ENCODE results near the gene RBM24.
A peak's percentile ranks its signal among the peaks of the same experiment; 100 is the strongest.

Gene RBM24
- total RNA-seq: 0.97 to 2.1 (median 1.4) reads per million in 3 donors

- peaks cover 12% of the 10 kb centered on the region for H3K27me3 ChIP-seq (replicated peaks; ENCODE audit: control insufficient read depth, insufficient read depth, low read length, poor library complexity, severe bottlenecking)
- H3K27ac ChIP-seq (ENCODE audit: insufficient read depth, low read length, poor library complexity, severe bottlenecking): no peak within 1 kb of the TSS
Observed at GRCh38 chr6:17281100-17281496, at the start of gene RBM24. Gene RBM24 (plus strand): TSS chr6:17281361. CDS start chr6:17281582, 221 bp downstream.

DNA sequence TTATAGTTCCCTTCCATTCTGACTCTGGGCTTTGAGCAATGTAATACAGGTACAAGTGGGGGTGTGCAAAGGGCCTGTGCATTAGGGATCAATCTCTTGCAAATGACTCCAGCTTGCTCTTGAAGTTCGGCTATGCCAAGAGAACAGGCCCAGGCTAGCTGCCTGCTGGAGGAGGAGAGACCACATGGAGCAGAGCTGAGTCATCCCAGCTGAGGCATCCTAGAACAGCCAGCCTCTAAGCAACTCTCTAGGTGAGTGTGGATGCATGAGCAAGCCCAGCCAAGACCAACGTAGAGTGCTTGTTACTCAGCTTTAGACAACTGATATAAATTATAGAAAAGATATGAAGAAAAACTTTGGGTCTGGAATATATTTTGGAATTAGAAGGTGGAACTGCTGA, 47.6 kb upstream of the RBM24 start:
- H3K9me3 ChIP-seq (ENCODE audit: control insufficient read depth, low read length): no peaks in the 10 kb centered on the region
- no peak overlapping the region for H3K4me3 ChIP-seq (ENCODE audit: insufficient read depth, low read depth, low read length, poor library complexity, severe bottlenecking)
- H3K27ac ChIP-seq (ENCODE audit: insufficient read depth, low read length, poor library complexity, severe bottlenecking): no peak overlapping the region
- no peaks in the 10 kb centered on the region for H3K27me3 ChIP-seq (replicated peaks; ENCODE audit: control insufficient read depth, insufficient read depth, low read length, poor library complexity, severe bottlenecking)
- H3K4me1 ChIP-seq (ENCODE audit: control insufficient read depth, insufficient read depth, low read length, poor library complexity, severe bottlenecking): no peaks in the 10 kb centered on the region
- no peak for DNase-seq
- H3K36me3 ChIP-seq (ENCODE audit: control insufficient read depth, insufficient read depth, low read length): no peaks in the 10 kb centered on the region

More at GRCh38 chr6:17281100-17281496, at the start of gene RBM24:
- Histone ChIP-seq H3K4me1 (ENCODE audit: control insufficient read depth, insufficient read depth, low read length, poor library complexity, severe bottlenecking) (peaks cover 8% of the 10 kb centered on the region), H3K4me3 (ENCODE audit: insufficient read depth, low read depth, low read length, poor library complexity, severe bottlenecking) (peak within 1 kb of the TSS; percentile 35), H3K9me3 (ENCODE audit: control insufficient read depth, low read length) (no peaks in the 10 kb centered on the region), H3K36me3 (ENCODE audit: control insufficient read depth, insufficient read depth, low read length) (no peaks in the 10 kb centered on the region)
- DNase-seq: no peak

DNA sequence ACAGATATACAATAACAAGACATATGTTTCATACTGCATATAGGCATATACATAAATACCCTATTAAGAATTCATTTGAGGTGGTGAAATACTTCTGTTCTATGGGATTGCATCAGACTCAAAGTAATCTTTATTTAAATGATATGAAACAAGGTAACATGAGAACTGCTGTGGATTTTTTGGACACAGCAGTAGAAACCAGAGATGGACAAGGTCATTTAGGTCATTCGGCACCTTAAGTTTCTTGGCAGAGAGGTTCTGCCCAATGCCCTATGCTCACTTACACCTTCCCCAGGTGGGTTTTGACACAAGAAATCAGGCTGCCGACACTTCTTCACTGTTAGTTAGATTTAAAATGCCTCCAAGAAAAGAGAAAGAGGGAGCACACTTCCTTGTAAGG, 43.9 kb upstream of the RBM24 start:
- H3K36me3 ChIP-seq (ENCODE audit: control insufficient read depth, insufficient read depth, low read length): no peaks in the 10 kb centered on the region
- H3K4me1 ChIP-seq (ENCODE audit: control insufficient read depth, insufficient read depth, low read length, poor library complexity, severe bottlenecking): no peaks in the 10 kb centered on the region
- H3K9me3 ChIP-seq (ENCODE audit: control insufficient read depth, low read length): no peaks in the 10 kb centered on the region
- no peaks in the 10 kb centered on the region for H3K27me3 ChIP-seq (replicated peaks; ENCODE audit: control insufficient read depth, insufficient read depth, low read length, poor library complexity, severe bottlenecking)
- H3K27ac ChIP-seq (ENCODE audit: insufficient read depth, low read length, poor library complexity, severe bottlenecking): no peak overlapping the region
- no peak overlapping the region for H3K4me3 ChIP-seq (ENCODE audit: insufficient read depth, low read depth, low read length, poor library complexity, severe bottlenecking)
- no peak for DNase-seq

GRCh38 chr6:17239260-17239659, 41.9 kb upstream of the RBM24 start:
- Histone ChIP-seq H3K4me1 (ENCODE audit: control insufficient read depth, insufficient read depth, low read length, poor library complexity, severe bottlenecking) (no peaks in the 10 kb centered on the region), H3K4me3 (ENCODE audit: insufficient read depth, low read depth, low read length, poor library complexity, severe bottlenecking) (no peak overlapping the region), H3K27ac (ENCODE audit: insufficient read depth, low read length, poor library complexity, severe bottlenecking) (no peak overlapping the region), H3K27me3 (replicated peaks; ENCODE audit: control insufficient read depth, insufficient read depth, low read length, poor library complexity, severe bottlenecking) (no peaks in the 10 kb centered on the region), H3K36me3 (ENCODE audit: control insufficient read depth, insufficient read depth, low read length) (no peaks in the 10 kb centered on the region), H3K9me3 (ENCODE audit: control insufficient read depth, low read length) (no peaks in the 10 kb centered on the region)
- no peak for DNase-seq

- Histone ChIP-seq H3K4me3 (ENCODE audit: insufficient read depth, low read depth, low read length, poor library complexity, severe bottlenecking) (no peak overlapping the region), H3K9me3 (ENCODE audit: control insufficient read depth, low read length) (no peaks in the 10 kb centered on the region), H3K27me3 (replicated peaks; ENCODE audit: control insufficient read depth, insufficient read depth, low read length, poor library complexity, severe bottlenecking) (no peaks in the 10 kb centered on the region), H3K36me3 (ENCODE audit: control insufficient read depth, insufficient read depth, low read length) (no peaks in the 10 kb centered on the region), H3K27ac (ENCODE audit: insufficient read depth, low read length, poor library complexity, severe bottlenecking) (no peak overlapping the region), H3K4me1 (ENCODE audit: control insufficient read depth, insufficient read depth, low read length, poor library complexity, severe bottlenecking) (no peaks in the 10 kb centered on the region)
- DNase-seq: no peak
Observed at GRCh38 chr6:17240803-17241500, 40.2 kb upstream of the RBM24 start.

GRCh38 chr6:17242087-17242486, 39.1 kb upstream of the RBM24 start:
- no peaks in the 10 kb centered on the region for H3K36me3 ChIP-seq (ENCODE audit: control insufficient read depth, insufficient read depth, low read length)
- H3K27me3 ChIP-seq (replicated peaks; ENCODE audit: control insufficient read depth, insufficient read depth, low read length, poor library complexity, severe bottlenecking): no peaks in the 10 kb centered on the region
- no peak overlapping the region for H3K4me3 ChIP-seq (ENCODE audit: insufficient read depth, low read depth, low read length, poor library complexity, severe bottlenecking)
- no peaks in the 10 kb centered on the region for H3K4me1 ChIP-seq (ENCODE audit: control insufficient read depth, insufficient read depth, low read length, poor library complexity, severe bottlenecking)
- no peaks in the 10 kb centered on the region for H3K9me3 ChIP-seq (ENCODE audit: control insufficient read depth, low read length)
- no peak for DNase-seq
- H3K27ac ChIP-seq (ENCODE audit: insufficient read depth, low read length, poor library complexity, severe bottlenecking): no peak overlapping the region

DNA sequence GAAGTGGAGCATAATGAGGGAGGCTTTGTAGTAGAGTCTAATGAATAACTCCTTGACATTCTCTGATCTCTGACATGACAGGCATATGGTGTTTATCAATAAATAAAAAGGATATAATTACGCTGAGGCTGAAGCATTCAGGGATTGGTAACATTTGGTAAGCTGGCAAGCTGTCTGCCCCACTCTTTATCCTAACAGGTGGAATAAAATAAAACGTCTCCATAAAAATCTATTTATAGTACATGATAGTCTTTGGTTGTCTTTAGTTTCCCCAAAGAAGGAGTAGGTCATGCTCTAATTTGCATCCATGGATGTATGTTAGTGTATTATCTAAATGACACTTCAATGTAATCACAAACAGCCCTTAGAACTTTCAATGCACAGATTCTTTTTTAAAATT, 30.9 kb upstream of the RBM24 start:
- no peak for DNase-seq
- Histone ChIP-seq H3K4me3 (ENCODE audit: insufficient read depth, low read depth, low read length, poor library complexity, severe bottlenecking) (no peak overlapping the region), H3K27me3 (replicated peaks; ENCODE audit: control insufficient read depth, insufficient read depth, low read length, poor library complexity, severe bottlenecking) (no peaks in the 10 kb centered on the region), H3K27ac (ENCODE audit: insufficient read depth, low read length, poor library complexity, severe bottlenecking) (no peak overlapping the region), H3K9me3 (ENCODE audit: control insufficient read depth, low read length) (no peaks in the 10 kb centered on the region), H3K4me1 (ENCODE audit: control insufficient read depth, insufficient read depth, low read length, poor library complexity, severe bottlenecking) (no peaks in the 10 kb centered on the region), H3K36me3 (ENCODE audit: control insufficient read depth, insufficient read depth, low read length) (no peaks in the 10 kb centered on the region)

DNA sequence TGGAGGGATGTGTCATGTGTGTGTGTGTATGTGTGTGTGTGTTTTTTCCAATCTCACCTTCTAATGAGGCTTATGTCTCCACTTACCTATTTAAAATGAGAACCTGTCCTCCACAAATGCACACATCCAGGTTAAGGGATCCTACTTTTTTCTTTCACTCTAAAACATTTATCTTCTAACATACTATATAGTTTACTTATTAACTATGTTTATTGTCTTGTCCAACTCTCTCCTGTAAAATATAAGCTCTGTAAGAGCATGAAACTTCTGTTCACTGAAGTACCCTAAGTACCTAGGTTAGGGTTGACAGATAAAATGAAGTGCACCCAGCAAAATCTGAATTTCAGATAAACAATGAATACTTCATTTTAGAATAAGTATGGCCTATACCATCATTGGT, 29.2 kb upstream of the RBM24 start:
- Histone ChIP-seq H3K4me3 (ENCODE audit: insufficient read depth, low read depth, low read length, poor library complexity, severe bottlenecking) (no peak overlapping the region), H3K27ac (ENCODE audit: insufficient read depth, low read length, poor library complexity, severe bottlenecking) (no peak overlapping the region), H3K36me3 (ENCODE audit: control insufficient read depth, insufficient read depth, low read length) (no peaks in the 10 kb centered on the region), H3K27me3 (replicated peaks; ENCODE audit: control insufficient read depth, insufficient read depth, low read length, poor library complexity, severe bottlenecking) (no peaks in the 10 kb centered on the region), H3K4me1 (ENCODE audit: control insufficient read depth, insufficient read depth, low read length, poor library complexity, severe bottlenecking) (no peaks in the 10 kb centered on the region), H3K9me3 (ENCODE audit: control insufficient read depth, low read length) (no peaks in the 10 kb centered on the region)
- DNase-seq: no peak

DNA sequence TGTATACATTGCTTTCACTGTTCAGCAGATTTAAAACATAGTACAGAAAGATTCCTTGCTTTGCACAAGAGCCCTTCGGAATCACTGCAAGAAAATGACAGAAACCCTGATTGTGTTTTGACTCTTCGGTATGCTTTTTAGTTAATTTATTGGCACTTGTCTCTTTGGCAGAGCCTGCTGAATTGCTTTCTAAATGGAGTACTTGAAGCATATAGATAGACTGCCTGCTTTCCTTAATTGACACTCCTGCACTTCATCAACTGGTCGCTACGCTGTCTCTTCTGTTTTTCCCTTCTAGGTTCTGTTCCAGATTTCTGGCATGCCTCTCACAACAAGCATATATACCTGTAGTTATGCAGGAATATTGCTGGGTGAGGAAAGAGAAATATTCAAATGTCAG, 22.4 kb upstream of the RBM24 start:
- Histone ChIP-seq H3K27me3 (replicated peaks; ENCODE audit: control insufficient read depth, insufficient read depth, low read length, poor library complexity, severe bottlenecking) (no peaks in the 10 kb centered on the region), H3K4me1 (ENCODE audit: control insufficient read depth, insufficient read depth, low read length, poor library complexity, severe bottlenecking) (no peaks in the 10 kb centered on the region), H3K9me3 (ENCODE audit: control insufficient read depth, low read length) (no peaks in the 10 kb centered on the region), H3K27ac (ENCODE audit: insufficient read depth, low read length, poor library complexity, severe bottlenecking) (no peak overlapping the region), H3K36me3 (ENCODE audit: control insufficient read depth, insufficient read depth, low read length) (no peaks in the 10 kb centered on the region), H3K4me3 (ENCODE audit: insufficient read depth, low read depth, low read length, poor library complexity, severe bottlenecking) (no peak overlapping the region)
- no peak for DNase-seq

DNA sequence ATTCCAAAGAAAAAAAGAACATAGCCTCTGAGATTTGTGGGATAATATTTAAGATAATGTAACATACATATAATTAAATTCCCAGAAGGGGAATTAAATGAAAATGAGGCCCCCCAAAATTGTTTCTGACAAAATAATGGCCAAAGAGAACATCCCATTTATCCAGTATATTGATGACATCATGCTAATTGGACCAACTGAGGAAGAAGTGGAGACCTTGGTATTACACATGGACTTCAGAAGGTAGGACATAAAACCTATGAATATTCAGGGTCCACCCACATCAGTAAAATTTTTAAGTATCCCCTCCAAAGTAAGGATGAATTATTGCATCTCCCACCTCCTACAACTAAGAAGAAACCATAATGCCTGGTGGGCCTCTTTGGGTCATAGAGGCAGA, 15.6 kb upstream of the RBM24 start:
- Histone ChIP-seq H3K4me3 (ENCODE audit: insufficient read depth, low read depth, low read length, poor library complexity, severe bottlenecking) (no peak overlapping the region), H3K4me1 (ENCODE audit: control insufficient read depth, insufficient read depth, low read length, poor library complexity, severe bottlenecking) (no peaks in the 10 kb centered on the region), H3K9me3 (ENCODE audit: control insufficient read depth, low read length) (no peaks in the 10 kb centered on the region), H3K36me3 (ENCODE audit: control insufficient read depth, insufficient read depth, low read length) (no peaks in the 10 kb centered on the region), H3K27ac (ENCODE audit: insufficient read depth, low read length, poor library complexity, severe bottlenecking) (no peak overlapping the region), H3K27me3 (replicated peaks; ENCODE audit: control insufficient read depth, insufficient read depth, low read length, poor library complexity, severe bottlenecking) (no peaks in the 10 kb centered on the region)
- DNase-seq: no peak

Measured in effector memory CD4-positive, alpha-beta T cell (primary cell).